ENCODE results near the gene KLC1. TPM values are rescaled to one million over a fixed set of nuclear protein-coding genes. Genes with fewer than 3 reads are reported as not detected.

KLC1 gene
- total and polyA plus RNA-seq, 10 of the 15 experiments (the other 5 are each of a cell fraction or from before 2014, with no cell fraction given), result 5.5 to 137 (median 76.1) TPM

- no peak for TF ChIP-seq IRF4 (IDR thresholded peaks at IDR 0.05; ENCODE audit: low read depth, low read length)
These were observed 99.1 kb downstream of the KLC1 start (continued) for GRCh38 chr14:103728141-103728540.

GRCh38 chr14:103728721-103729120 lies 99.7 kb downstream of the KLC1 start:
- Histone ChIP-seq H3K27me3 (replicated peaks in 1 of 2; ENCODE audit: control insufficient read depth in 2 of 2, insufficient read depth in 2 of 2, low read length in 1 of 2) (no peaks in the 10 kb centered on the region), H3K36me3 (ENCODE audit: control insufficient read depth in 2 of 2, insufficient read depth in 2 of 2, low read length in 1 of 2) (peaks cover 3 to 13% of the 10 kb centered on the region in 2 experiments; a peak in 3 of 4 replicates), H3K4me1 (ENCODE audit: control insufficient read depth, insufficient read depth, low read length) (no peaks in the 10 kb centered on the region), H2AFZ (ENCODE audit: control insufficient read depth, low read depth, low read length) (no peak overlapping the region), H3K4me3 (no peak overlapping the region), H3K9ac (ENCODE audit: control insufficient read depth, insufficient read depth, low read length) (no peak overlapping the region), H3K9me3 (replicated peaks; ENCODE audit: control insufficient read depth, insufficient read depth, low read length) (no peaks in the 10 kb centered on the region), H3K4me2 (ENCODE audit: control insufficient read depth, insufficient read depth) (no peak overlapping the region), H4K20me1 (ENCODE audit: control insufficient read depth, insufficient read depth) (no peaks in the 10 kb centered on the region), H3K79me2 (ENCODE audit: control insufficient read depth, insufficient read depth, low read length) (no peaks in the 10 kb centered on the region), H3K27ac (ENCODE audit: control insufficient read depth, insufficient read depth) (no peak overlapping the region)
- WGBS (ENCODE audit: insufficient coverage, insufficient replicate concordance, low lambda C conversion rate, missing lambda C conversion rate), result 93% methylated on average over 12 of the region's 12 CpGs
- FAIRE-seq, result no peak
- ChIA-PET SMC1A (ENCODE audit: uncharacterized antibody, unreplicated experiment) (no interaction called here), RAD21 (ENCODE audit: unreplicated experiment) (interaction anchor here (0.6 kb wide), 1 partner anchor 266 kb away, joined by 3 read pairs; no protein-coding TSS in a partner anchor), CTCF (no interaction called here), POLR2A (no interaction called here)
- DNase-seq (ENCODE audit: low read depth, low spot score), result no peak
- no TSS peak for BruUV-seq (replicated peaks)
- no peak for TF ChIP-seq PRDM15 (CRISPR knock-in tag; IDR thresholded peaks at IDR 0.05)
- TF ChIP-seq ATF2 (IDR thresholded peaks at IDR 0.05; ENCODE audit: low read length), result no peak
- no peak for TF ChIP-seq STAT3 (IDR thresholded peaks at IDR 0.05; ENCODE audit: low read depth, low read length)
- intact Hi-C loops (cut with micrococcal nuclease; ENCODE audit: unreplicated experiment) (no loop called here), in situ Hi-C loops (cut with MboI) (no loop called here)
- no peak for ATAC-seq

Data from GM12878 (cell line).